IMR-90 (cell line): ENCODE results near the gene NR6A1. TPM values are rescaled to one million over a fixed set of nuclear protein-coding genes. Genes with fewer than 3 reads are reported as not detected.

Experiments
- ATAC-seq: fragments of 200-7000 bp; cut with Tn5 transposase; 2 replicates; pipeline ENCODE4 v1.9.1; 2020; ENCODE audit warnings: low read depth, mild to moderate bottlenecking, moderate library complexity
- BruUV-seq: library from RNA; stranded (reverse); fragments of 400-500 nt; replicated peaks from 2 replicates; lab custom pipeline; 2021; lab: Mats Ljungman, UMichigan
- CTCF ChIA-PET: fragments of 300-600 bp; formaldehyde crosslinking; extraction: SDS; loops from one replicate; lab custom pipeline; 2021; ENCODE audit warnings: antibody characterized with exemption; lab: Yijun Ruan, JAX
- POLR2A ChIA-PET: fragments of 300-600 bp; sonication (Branson Sonifier 250); formaldehyde crosslinking; loops from one replicate; lab custom pipeline; 2022; ENCODE audit warnings: antibody characterized with exemption; ENCODE audit not compliant: unreplicated experiment; lab: Charles Lee
- DNase-seq: peaks from one replicate; pipeline ENCODE4 v3.0.0; 2013
- H2AFZ ChIP-seq: replicated peaks from 2 replicates; pipeline ENCODE3; 2013; ENCODE audit warnings: low read length, mild to moderate bottlenecking; ENCODE audit not compliant: poor library complexity
- H2AK5ac ChIP-seq: 2 replicates; pipeline ENCODE4 v1.6.1; 2013; ENCODE audit warnings: low read depth, low read length, inconsistent platforms
- H2AK9ac ChIP-seq: replicated peaks from 2 replicates; pipeline ENCODE3; 2013; ENCODE audit warnings: mild to moderate bottlenecking, low read depth, low read length, moderate library complexity; ENCODE audit not compliant: poor library complexity
- H2BK120ac ChIP-seq: 2 replicates; pipeline ENCODE4 v1.6.1; 2013; ENCODE audit warnings: low read depth, low read length, inconsistent platforms
- H2BK15ac ChIP-seq: 3 replicates; pipeline ENCODE4 v1.6.1; 2013; ENCODE audit warnings: low read depth, low read length, inconsistent platforms
- H2BK20ac ChIP-seq: 2 replicates; pipeline ENCODE4 v1.6.1; 2013; ENCODE audit warnings: low read depth, mild to moderate bottlenecking, inconsistent platforms, low read length, moderate library complexity
- H2BK5ac ChIP-seq: 2 replicates; pipeline ENCODE4 v1.6.1; 2013; ENCODE audit warnings: mild to moderate bottlenecking, low read depth, low read length, inconsistent platforms; ENCODE audit not compliant: poor library complexity, severe bottlenecking
- H3K14ac ChIP-seq: replicated peaks from 2 replicates; pipeline ENCODE4 v1.6.1; 2013; ENCODE audit warnings: low read depth, low read length, inconsistent platforms
- H3K18ac ChIP-seq: 2 replicates; pipeline ENCODE4 v1.6.1; 2013; ENCODE audit warnings: low read depth, low read length, control low read depth
- H3K23ac ChIP-seq: 2 replicates; pipeline ENCODE4 v1.6.1; 2013; ENCODE audit warnings: low read depth, low read length, inconsistent platforms
- H3K27ac ChIP-seq: 2 replicates; pipeline ENCODE4 v1.5.1; 2013; ENCODE audit warnings: mild to moderate bottlenecking, control low read depth, low read length; ENCODE audit not compliant: insufficient read depth
- H3K27me3 ChIP-seq: 2 replicates; pipeline ENCODE4 v1.6.1; 2013; ENCODE audit warnings: low read length; ENCODE audit not compliant: control insufficient read depth, insufficient read depth
- H3K36me3 ChIP-seq: 2 replicates; pipeline ENCODE4 v1.6.1; 2013; ENCODE audit warnings: low read length, mixed read lengths; ENCODE audit not compliant: control insufficient read depth, insufficient read depth
- H3K4ac ChIP-seq: 2 replicates; pipeline ENCODE4 v1.6.1; 2013; ENCODE audit warnings: low read depth, low read length, inconsistent platforms
- H3K4me1 ChIP-seq: 2 replicates; pipeline ENCODE4 v1.6.1; 2013; ENCODE audit warnings: low read length, mixed read lengths; ENCODE audit not compliant: control insufficient read depth, insufficient read depth
- H3K4me2 ChIP-seq: 2 replicates; pipeline ENCODE4 v1.6.1; 2013; ENCODE audit warnings: low read depth, mild to moderate bottlenecking, control low read depth, low read length, moderate library complexity
- H3K4me3 ChIP-seq: 2 replicates; pipeline ENCODE4 v1.5.1; 2013; ENCODE audit warnings: low read depth, mild to moderate bottlenecking, control low read depth, low read length, moderate library complexity; ENCODE audit not compliant: insufficient read depth
- H3K56ac ChIP-seq: 2 replicates; pipeline ENCODE4 v1.6.1; 2013; ENCODE audit warnings: low read length, inconsistent platforms; ENCODE audit not compliant: insufficient read depth; ENCODE audit errors: extremely low read depth
- H3K79me1 ChIP-seq, 2 experiments: 2 replicates each; pipeline ENCODE4 v1.6.1; 2013; ENCODE audit warnings: low read length in 2 of 2, inconsistent platforms in 1 of 2, low read depth in 1 of 2
- H3K9ac ChIP-seq: 2 replicates; pipeline ENCODE4 v1.6.1; 2013; ENCODE audit warnings: low read depth, low read length, control low read depth
- H3K9me1 ChIP-seq: 2 replicates; pipeline ENCODE4 v1.6.1; 2013; ENCODE audit warnings: low read length, inconsistent platforms; ENCODE audit not compliant: insufficient read depth
- H3K9me3 ChIP-seq: 2 replicates; pipeline ENCODE4 v1.6.1; 2013; ENCODE audit warnings: low read length; ENCODE audit not compliant: control insufficient read depth, insufficient read depth
- H4K20me1 ChIP-seq: 2 replicates; pipeline ENCODE4 v1.6.1; 2013; ENCODE audit warnings: low read length, inconsistent platforms; ENCODE audit not compliant: insufficient read depth
- H4K5ac ChIP-seq: 2 replicates; pipeline ENCODE4 v1.6.1; 2013; ENCODE audit warnings: mild to moderate bottlenecking, low read depth, low read length, control low read depth
- H4K8ac ChIP-seq, 2 experiments: 2 replicates each; pipeline ENCODE4 v1.6.1; 2013; ENCODE audit warnings: low read depth in 2 of 2, low read length in 2 of 2, control low read depth in 1 of 2, inconsistent platforms in 1 of 2
- H4K91ac ChIP-seq: 2 replicates; pipeline ENCODE4 v1.6.1; 2013; ENCODE audit warnings: low read depth, low read length, inconsistent platforms; ENCODE audit not compliant: insufficient read depth
- BHLHE40 ChIP-seq: fragments of 150-350 bp; IDR thresholded peaks from 2 replicates; pipeline ENCODE4 v1.6.1; 2016; ENCODE audit warnings: mild to moderate bottlenecking, low read depth, low read length
- CEBPB ChIP-seq: IDR thresholded peaks from 2 replicates; pipeline ENCODE4 v1.6.1; 2012; ENCODE audit warnings: low read depth, low read length, improper control_type of control experiment
- CHD1 ChIP-seq: IDR thresholded peaks from 2 replicates; pipeline ENCODE4 v1.6.1; 2012; ENCODE audit warnings: low read depth, low read length, improper control_type of control experiment
- CTCF ChIP-seq: conservative IDR thresholded peaks from 2 replicates; pipeline ENCODE4 v1.5.1; 2012; ENCODE audit warnings: mild to moderate bottlenecking, low read depth, low read length, improper control_type of control experiment
- FOS ChIP-seq: fragments of 150-350 bp; IDR thresholded peaks from 2 replicates; pipeline ENCODE4 v1.6.1; 2016; ENCODE audit warnings: low read depth, low read length
- MAFK ChIP-seq: IDR thresholded peaks from 2 replicates; pipeline ENCODE4 v1.6.1; 2012; ENCODE audit warnings: low read depth, low read length, improper control_type of control experiment
- MAZ ChIP-seq: IDR thresholded peaks from 2 replicates; pipeline ENCODE4 v1.6.1; 2012; ENCODE audit warnings: low read depth, mild to moderate bottlenecking, low read length, improper control_type of control experiment, moderate library complexity, borderline replicate concordance
- MXI1 ChIP-seq: IDR thresholded peaks from 2 replicates; pipeline ENCODE4 v1.6.1; 2012; ENCODE audit warnings: low read depth, mild to moderate bottlenecking, low read length, moderate library complexity, borderline replicate concordance
- NFE2L2 ChIP-seq: fragments of 150-350 bp; IDR thresholded peaks from 2 replicates; pipeline ENCODE4 v1.6.1; 2016; ENCODE audit warnings: low read depth, mild to moderate bottlenecking, low read length
- POLR2A ChIP-seq: IDR thresholded peaks from 2 replicates; pipeline ENCODE4 v1.6.1; 2012; ENCODE audit warnings: mild to moderate bottlenecking, low read depth, low read length
- RAD21 ChIP-seq: IDR thresholded peaks from 2 replicates; pipeline ENCODE4 v1.6.1; 2012; ENCODE audit warnings: low read length, improper control_type of control experiment
- RCOR1 ChIP-seq: IDR thresholded peaks from 2 replicates; pipeline ENCODE4 v1.6.1; 2012; ENCODE audit warnings: mild to moderate bottlenecking, low read length, improper control_type of control experiment; ENCODE audit not compliant: insufficient replicate concordance
- RFX5 ChIP-seq: IDR thresholded peaks from 2 replicates; pipeline ENCODE4 v1.8.0; 2012; ENCODE audit warnings: low read depth, mild to moderate bottlenecking, low read length, moderate library complexity
- SMC3 ChIP-seq: fragments of 150-350 bp; IDR thresholded peaks from 2 replicates; pipeline ENCODE4 v1.6.1; 2016; ENCODE audit warnings: low read depth, mild to moderate bottlenecking, antibody characterized with exemption, low read length, moderate library complexity
- WGBS, 2 experiments: methylation state at CpG; one replicate each; pipeline versions ENCODE4 v1.1.5 to v1.1.7; 2013; ENCODE audit warnings: missing lambda C conversion rate in 2 of 2; ENCODE audit not compliant: insufficient read length in 1 of 2; ENCODE audit errors: extremely low coverage in 2 of 2; 5-methylcytosine and 5-hydroxymethylcytosine counted together
- dilution Hi-C: fragments of 300-500 bp; cut with HindIII; formaldehyde crosslinking; loops from one replicate; pipeline ENCODE4 v1.14.3; 2018; ENCODE audit warnings: low sequenced_read_pairs; ENCODE audit not compliant: unreplicated experiment
- in situ Hi-C: fragments of 300-500 bp; cut with MboI; formaldehyde crosslinking; loops from 3 replicates; pipeline ENCODE4 v1.14.3; 2019; ENCODE audit warnings: low sequenced_read_pairs, inconsistent platforms, mixed read lengths
- intact Hi-C: fragments of 100-400 bp; cut with micrococcal nuclease; formaldehyde crosslinking; loops from 2 replicates; pipeline ENCODE4 v1.10.0; 2022
- polyA plus RNA-seq, 3 experiments: library from polyadenylated mRNA; depleted of rRNA; stranded (reverse); fragments of >200 nt; gene quantifications; 2 replicates each; pipeline ENCODE4 v1.2.3, GENCODE V29; 2012; ENCODE audit warnings: low replicate concordance in 1 of 3
- total RNA-seq: library from RNA; depleted of rRNA; stranded (reverse); fragments of >200 nt; gene quantifications from 2 replicates; pipeline ENCODE4 v1.2.3, GENCODE V29; 2012
- TF ChIP-seq, protein P1 (sequence below): fragments of 150-350 bp; IDR thresholded peaks from 2 replicates; pipeline ENCODE4 v1.6.1; 2017; ENCODE audit warnings: mild to moderate bottlenecking, antibody characterized with exemption, low read length, low read depth
- TF ChIP-seq, protein P2 (sequence below): fragments of 150-350 bp; IDR thresholded peaks from 2 replicates; pipeline ENCODE4 v1.6.1; 2016; ENCODE audit warnings: low read depth, mild to moderate bottlenecking, low read length, moderate library complexity, borderline replicate concordance

Gene NR6A1
- total and polyA plus RNA-seq, 2 of the 4 experiments (the other 2 are of a cell fraction), result 0.14 to 0.36 TPM

- Histone ChIP-seq H2AFZ (no peak overlapping the region), H3K79me1 (no peaks in the 10 kb centered on the region), H3K4ac (peak overlapping the region; percentile 20), H3K27ac (no peak overlapping the region), H3K4me3 (no peak overlapping the region), H2AK9ac (no peak overlapping the region), H2BK5ac (no peak overlapping the region), H4K8ac (peak overlapping the region in 1 of 2 experiments; percentile 42; a peak in 1 of 4 replicates), H3K23ac (no peak overlapping the region), H4K5ac (no peak overlapping the region), H2BK20ac (0 out of 2 replicates have a peak overlapping the region, but pooled peaks have one; percentile 16), H3K27me3 (peaks cover 9% of the 10 kb centered on the region), H3K18ac (no peak overlapping the region), H4K91ac (no peak overlapping the region), H3K9ac (no peak overlapping the region), H3K4me1 (peaks cover 13% of the 10 kb centered on the region), H2AK5ac (no peak overlapping the region), H3K9me3 (no peaks in the 10 kb centered on the region), H3K4me2 (no peak overlapping the region), H2BK15ac (no peak overlapping the region), H3K56ac (no peak overlapping the region), H3K36me3 (no peaks in the 10 kb centered on the region), H3K14ac (peak overlapping the region; percentile 4; the same call in 1 of the 2 replicates), H2BK120ac (no peak overlapping the region), H3K9me1 (peaks cover 15% of the 10 kb centered on the region; the same call in 1 of the 2 replicates), H4K20me1 (no peaks in the 10 kb centered on the region)
- in situ Hi-C loops (no loop called here), dilution Hi-C loops (no loop called here), intact Hi-C loops (no loop called here)
- POLR2A ChIA-PET, result no interaction called here
- WGBS, 2 experiments, result no CpG with 5 or more reads among the region's 1 CpG
- ATAC-seq, result no peak
- TF ChIP-seq CTCF (no peak), SMC3 (no peak), FOS (no peak), MAFK (no peak), MXI1 (no peak), RCOR1 (no peak), NFE2L2 (no peak), POLR2A (no peak), MAZ (no peak), CEBPB (no peak), BHLHE40 (no peak), RFX5 (no peak), CHD1 (no peak), RAD21 (no peak)
- TF ChIP-seq, protein P1, sequence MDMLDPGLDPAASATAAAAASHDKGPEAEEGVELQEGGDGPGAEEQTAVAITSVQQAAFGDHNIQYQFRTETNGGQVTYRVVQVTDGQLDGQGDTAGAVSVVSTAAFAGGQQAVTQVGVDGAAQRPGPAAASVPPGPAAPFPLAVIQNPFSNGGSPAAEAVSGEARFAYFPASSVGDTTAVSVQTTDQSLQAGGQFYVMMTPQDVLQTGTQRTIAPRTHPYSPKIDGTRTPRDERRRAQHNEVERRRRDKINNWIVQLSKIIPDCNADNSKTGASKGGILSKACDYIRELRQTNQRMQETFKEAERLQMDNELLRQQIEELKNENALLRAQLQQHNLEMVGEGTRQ, result no peak
- TF ChIP-seq, protein P2, sequence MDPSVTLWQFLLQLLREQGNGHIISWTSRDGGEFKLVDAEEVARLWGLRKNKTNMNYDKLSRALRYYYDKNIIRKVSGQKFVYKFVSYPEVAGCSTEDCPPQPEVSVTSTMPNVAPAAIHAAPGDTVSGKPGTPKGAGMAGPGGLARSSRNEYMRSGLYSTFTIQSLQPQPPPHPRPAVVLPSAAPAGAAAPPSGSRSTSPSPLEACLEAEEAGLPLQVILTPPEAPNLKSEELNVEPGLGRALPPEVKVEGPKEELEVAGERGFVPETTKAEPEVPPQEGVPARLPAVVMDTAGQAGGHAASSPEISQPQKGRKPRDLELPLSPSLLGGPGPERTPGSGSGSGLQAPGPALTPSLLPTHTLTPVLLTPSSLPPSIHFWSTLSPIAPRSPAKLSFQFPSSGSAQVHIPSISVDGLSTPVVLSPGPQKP, result no peak
- DNase-seq, result no peak
- CTCF ChIA-PET, result no interaction called here
- BruUV-seq, result no TSS peak
These were observed 222.1 kb downstream of the NR6A1 start for GRCh38 chr9:124549016-124549415.
